Measurements from ENCODE around the gene CCDC171.

CCDC171 gene

DNA sequence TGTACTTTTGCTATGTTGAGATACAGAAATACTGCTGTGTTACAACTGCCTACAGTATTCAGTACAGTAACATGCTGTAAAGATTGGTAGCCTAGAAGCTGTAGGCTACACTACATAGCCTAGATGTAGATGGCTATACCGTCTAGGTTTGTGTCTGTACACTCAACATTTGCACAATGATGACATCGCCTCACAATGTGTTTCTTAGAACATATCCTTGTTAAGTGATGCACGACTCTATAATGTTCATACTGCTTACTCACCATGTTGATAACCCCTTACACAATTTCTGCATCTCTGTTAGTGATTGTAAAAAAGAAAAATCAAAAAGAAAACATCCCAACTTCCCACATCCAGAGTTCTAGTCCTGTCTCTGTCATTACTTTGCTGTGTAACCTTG is 450.0 kb downstream of the CCDC171 start:
- DNase-seq = no peak

DNA sequence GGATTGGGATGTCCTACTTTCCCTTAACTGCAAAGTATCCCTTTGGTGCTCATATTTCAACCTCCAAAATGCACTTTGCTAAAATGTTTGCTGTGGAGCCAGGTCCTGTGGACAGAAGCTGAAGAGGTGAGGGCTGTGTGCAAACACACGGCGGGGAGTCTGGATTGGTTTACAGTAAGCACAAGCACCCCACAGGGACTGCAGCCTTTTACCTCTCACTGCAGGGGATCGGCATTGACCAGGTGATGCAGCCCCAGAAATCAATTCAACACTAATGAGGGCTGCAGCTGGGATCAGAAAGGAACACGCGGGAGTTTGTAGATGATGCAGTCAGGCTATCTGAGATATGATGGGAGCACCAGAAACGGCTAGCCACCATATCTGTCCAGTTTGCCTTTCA is 450.9 kb downstream of the CCDC171 start:
- no peak for DNase-seq

DNA sequence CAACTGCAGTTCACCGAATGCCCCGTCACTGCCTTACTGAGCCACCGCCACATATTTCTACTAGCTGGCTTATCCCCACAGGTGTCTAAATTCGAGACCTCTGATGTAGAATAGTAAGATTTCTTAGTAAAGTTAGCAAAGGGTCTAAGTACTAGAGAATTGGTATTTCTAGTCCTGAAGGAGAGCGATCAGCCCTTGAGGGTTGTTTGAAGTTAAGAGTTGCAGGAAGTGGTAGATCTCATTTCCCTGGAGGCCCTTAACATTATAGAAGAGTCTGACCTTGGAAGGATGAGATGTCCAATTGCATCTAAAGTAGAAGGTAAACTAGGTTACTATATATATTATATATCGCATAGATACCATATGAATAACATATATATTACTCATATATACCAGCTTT is 451.8 kb downstream of the CCDC171 start:
- DNase-seq = no peak

DNA sequence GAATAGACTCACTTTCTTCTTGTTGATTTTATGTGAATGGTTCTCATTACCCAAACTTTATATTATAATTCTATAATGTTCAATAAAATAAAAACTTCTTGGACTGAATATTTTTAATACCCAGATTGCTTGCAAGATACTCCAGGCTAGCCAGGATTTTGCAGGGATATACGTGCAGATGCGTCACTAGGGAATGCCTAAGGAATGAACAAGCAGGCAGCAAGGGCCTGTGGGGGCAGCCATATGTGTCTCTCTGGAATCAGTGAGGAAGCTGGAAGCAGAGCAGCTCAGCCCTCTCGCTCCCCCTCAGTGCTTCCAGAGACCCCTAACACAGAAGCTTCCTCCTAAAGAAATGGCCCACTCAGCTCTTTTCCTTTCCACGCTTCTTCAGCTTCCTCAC is 457.4 kb downstream of the CCDC171 start:
- DNase-seq = no peak

DNA sequence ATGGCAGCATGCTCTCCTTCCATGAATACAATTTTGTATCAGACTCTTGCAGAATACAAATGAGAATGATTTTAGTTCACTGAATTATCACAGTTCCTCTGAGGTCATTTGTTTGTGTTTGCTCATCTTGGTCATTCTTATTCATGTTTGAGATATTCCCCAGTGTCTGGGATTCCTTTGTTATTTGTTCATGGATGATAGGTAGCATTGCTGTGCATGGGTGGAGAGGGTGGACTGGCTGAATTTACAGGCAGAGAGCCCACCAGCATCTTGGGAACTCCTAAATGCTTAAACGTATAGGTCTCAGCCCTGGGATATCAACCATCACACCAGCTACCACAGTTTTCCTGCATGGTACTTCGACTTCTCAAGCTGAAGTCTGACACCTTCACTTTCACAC is 459.8 kb downstream of the CCDC171 start:
- no peak for DNase-seq

DNA sequence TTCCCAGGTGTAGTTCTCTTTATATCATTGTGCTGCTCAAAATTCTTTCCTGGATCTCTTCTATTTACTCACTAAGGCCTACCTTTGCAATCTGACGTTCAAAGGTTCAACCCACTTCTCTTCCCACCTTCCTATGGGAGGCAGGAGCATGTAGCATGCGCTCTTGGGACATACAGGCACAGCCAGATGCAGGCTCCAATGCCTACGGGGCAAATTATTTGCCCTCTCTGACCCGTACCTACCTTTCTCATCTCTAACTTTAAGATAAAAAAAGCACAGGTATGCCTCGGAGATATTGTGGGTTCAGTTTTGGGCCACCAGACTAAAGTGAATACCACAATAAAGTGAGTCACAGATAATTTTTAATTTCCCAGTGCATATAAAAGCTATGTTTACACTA is 460.5 kb downstream of the CCDC171 start:
- no peak for DNase-seq

DNA sequence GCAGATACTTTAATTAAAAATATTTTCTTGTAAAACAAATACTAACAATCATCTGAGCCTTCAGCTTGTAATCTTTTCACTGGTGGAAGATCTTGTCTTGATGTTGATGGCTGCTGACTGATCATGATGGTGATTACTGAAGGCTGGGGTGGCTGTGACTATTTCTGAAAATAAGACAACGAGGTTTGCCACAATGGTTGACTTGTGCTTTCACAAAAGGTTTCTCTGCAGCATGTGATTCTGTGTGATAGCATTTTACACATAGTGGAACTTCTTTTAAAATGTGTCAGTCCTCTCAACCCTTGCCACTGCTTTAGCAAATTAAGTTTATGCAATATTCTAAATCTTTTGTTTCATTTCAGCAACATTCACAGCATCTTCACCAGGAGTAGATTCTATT is 461.0 kb downstream of the CCDC171 start:
- no peak for DNase-seq

DNA sequence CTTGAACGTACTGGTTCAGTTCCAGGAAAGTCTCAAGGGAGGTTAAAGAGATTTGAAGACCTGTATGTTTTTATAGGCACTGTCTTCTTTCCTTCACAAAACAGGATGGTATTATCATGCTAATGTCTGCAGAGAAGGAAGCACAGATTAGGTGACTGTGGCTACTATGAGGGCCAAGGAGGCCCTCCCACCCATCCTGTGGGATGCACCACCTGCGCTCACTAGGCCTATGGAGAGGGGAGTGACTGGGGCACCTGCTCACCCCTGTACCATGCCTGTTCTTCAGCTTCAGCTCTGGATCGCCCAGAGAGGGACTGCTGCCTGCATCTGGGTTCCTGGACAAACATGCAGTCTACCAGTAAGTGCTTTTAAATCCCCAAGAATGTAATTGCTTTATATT is 469.4 kb downstream of the CCDC171 start:
- DNase-seq = no peak

DNA sequence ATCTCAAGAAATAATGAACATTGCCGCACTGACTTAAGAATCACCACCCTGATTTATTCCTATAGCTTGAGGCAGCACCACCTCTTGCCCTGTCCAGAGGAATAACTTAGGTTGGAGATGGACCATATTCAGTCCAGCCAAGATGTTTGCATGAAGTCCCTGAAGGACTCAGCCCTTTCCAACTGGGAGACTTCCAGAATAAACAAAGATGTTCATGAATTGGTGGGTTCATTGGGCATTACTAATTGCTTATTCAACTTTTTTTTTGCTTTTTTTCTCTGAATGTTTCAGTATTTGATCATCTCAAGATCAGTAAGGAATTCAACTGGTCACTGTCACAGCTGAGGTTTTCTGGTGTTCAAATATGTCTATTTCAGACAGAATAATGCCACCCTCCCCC is 470.6 kb downstream of the CCDC171 start:
- DNase-seq = no peak
